Transverse colon (tissue), 4 donors: Measurements from ENCODE around the gene FXYD3. TPM values are rescaled to one million over a fixed set of nuclear protein-coding genes. Genes with fewer than 3 reads are reported as not detected.

Source experiments
- DNase-seq: peaks from one replicate; pipeline ENCODE4 v3.0.0-alpha.2; 2019
- H3K27ac ChIP-seq, 4 donors: fragments of 200-600 bp; sonication (generic); 2 replicates each; pipeline ENCODE4 v1.5.1; 2016 to 2018; ENCODE audit warnings: inconsistent platforms in 4 of 4
- H3K27me3 ChIP-seq: fragments of 200-600 bp; sonication (generic); 2 replicates; pipeline ENCODE4 v1.5.1; 2017; ENCODE audit warnings: inconsistent platforms
- H3K36me3 ChIP-seq, 4 donors: fragments of 200-600 bp; sonication (generic); 2 replicates each; pipeline ENCODE4 v1.5.1; 2017 to 2019; ENCODE audit warnings: inconsistent platforms in 4 of 4
- H3K4me1 ChIP-seq, 4 donors: fragments of 200-600 bp; sonication (generic); 2 replicates each; pipeline ENCODE4 v1.5.1; 2017 to 2020; ENCODE audit warnings: inconsistent platforms in 4 of 4
- H3K4me3 ChIP-seq, 4 donors: fragments of 200-600 bp; sonication (generic); 1 replicate in 1 of 4; 2 replicates in 3 of 4; pipeline versions ENCODE4 v1.5.1 to v1.6.1; 2017 to 2019; ENCODE audit warnings: inconsistent platforms in 4 of 4
- H3K9me3 ChIP-seq, 2 donors: fragments of 200-600 bp; sonication (generic); 2 replicates each; pipeline ENCODE4 v1.5.1; 2017 to 2019; ENCODE audit warnings: inconsistent platforms in 2 of 2
- EP300 ChIP-seq: sonication (generic); formaldehyde crosslinking; IDR thresholded peaks from one replicate; pipeline ENCODE4 v1.6.1; 2017; ENCODE audit warnings: antibody characterized with exemption, low read depth
- POLR2A ChIP-seq: fragments of 450-650 bp; IDR thresholded peaks from one replicate; pipeline ENCODE4 v1.6.1; 2016; ENCODE audit warnings: antibody characterized with exemption, mild to moderate bottlenecking, moderate library complexity
- POLR2AphosphoS5 ChIP-seq, 3 donors: sonication (generic); formaldehyde crosslinking; IDR thresholded peaks; one replicate each; pipeline ENCODE4 v1.6.1; 2016; ENCODE audit warnings: antibody characterized with exemption in 3 of 3
- WGBS, 2 donors: methylation state at CpG; one replicate each; pipeline ENCODE4 v1.1.5; 2018; ENCODE audit warnings: low coverage in 1 of 2; 5-methylcytosine and 5-hydroxymethylcytosine counted together
- in situ Hi-C, 4 donors: fragments of 200-750 bp; cut with MboI; loops; one replicate each; pipeline versions ENCODE4 v1.15.0 to v1.15.1; 2017; ENCODE audit warnings: low sequenced_read_pairs in 3 of 4, low pct_ligation_motif_present in 1 of 4, low pct_unique_long_range_greater_than_20kb in 1 of 4
- intact Hi-C: fragments of 100-400 bp; cut with DNase I; formaldehyde crosslinking; loops from one replicate; pipeline ENCODE4 v1.15.1; 2023; ENCODE audit warnings: low total_unique reads
- total RNA-seq, 4 donors: library from RNA; depleted of rRNA; stranded (reverse); fragments of >200 nt; gene quantifications; one replicate each; pipeline ENCODE4 v1.1.0, GENCODE V29; 2016
- TF ChIP-seq, protein P1 (sequence below), 5 experiments: fragments of 200-600 bp in 3 of 5; fragments of 450-650 bp in 2 of 5; sonication (generic) in 3 of 5; IDR thresholded peaks; 1 replicate in 2 of 5; 2 replicates in 3 of 5; pipeline ENCODE4 v1.5.1; 2016 to 2017; ENCODE audit warnings: antibody characterized with exemption in 5 of 5, inconsistent platforms in 3 of 5, mild to moderate bottlenecking in 2 of 5, moderate library complexity in 1 of 5

The FXYD3 gene
- total RNA-seq, 4 donors from 2014 or later = 1,678 to 4,641 (median 3,622) TPM

DNA sequence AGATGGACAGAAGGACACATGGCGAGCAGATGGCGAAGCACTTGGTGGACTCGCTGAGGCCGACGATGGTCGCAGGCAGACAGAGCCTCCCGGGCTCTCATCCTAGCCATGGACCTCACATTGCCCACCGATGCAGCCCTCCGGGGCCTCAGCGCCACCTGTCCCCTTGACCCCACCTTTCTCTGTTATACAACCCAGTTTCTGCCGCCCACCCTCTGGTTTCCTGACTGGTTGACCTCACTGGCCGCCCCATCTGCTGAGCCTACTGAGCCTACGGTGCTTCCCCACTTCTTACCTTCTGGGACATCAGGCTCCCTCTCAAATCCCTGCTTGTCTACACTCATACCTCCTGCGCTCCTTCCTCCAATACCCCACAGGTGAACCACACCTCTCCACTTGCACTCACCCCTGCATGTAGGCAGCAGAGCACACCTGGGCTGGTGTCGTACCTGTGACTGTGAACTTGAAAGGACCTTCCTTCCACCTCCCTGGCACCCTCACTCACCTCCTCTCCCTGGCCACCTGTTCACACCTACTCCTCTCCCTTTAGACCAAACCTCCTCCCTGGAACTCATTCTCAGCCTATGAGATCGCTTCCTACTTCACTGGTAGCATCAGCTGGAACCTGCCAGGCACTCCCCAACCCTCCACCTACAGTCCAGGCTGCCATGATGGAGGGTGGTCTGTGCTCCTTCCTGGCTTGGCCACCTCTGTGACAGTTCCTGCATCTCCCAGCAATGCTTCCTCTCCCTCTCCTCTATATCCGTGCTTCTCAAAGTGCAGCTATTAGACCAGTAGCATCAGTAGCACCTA lies 38.0 kb upstream of the FXYD3 start:
- Histone ChIP-seq H3K27me3 (no peaks in the 10 kb centered on the region), H3K9me3 (no peaks in the 10 kb centered on the region), H3K4me1 (no peaks in the 10 kb centered on the region), H3K36me3 (no peaks in the 10 kb centered on the region), H3K27ac (no peak overlapping the region), H3K4me3 (no peak overlapping the region)
- TF ChIP-seq EP300 (no peak), POLR2A (no peak), POLR2AphosphoS5 (IDR thresholded peaks at IDR 0.05) (no peak)
- TF ChIP-seq, protein P1, sequence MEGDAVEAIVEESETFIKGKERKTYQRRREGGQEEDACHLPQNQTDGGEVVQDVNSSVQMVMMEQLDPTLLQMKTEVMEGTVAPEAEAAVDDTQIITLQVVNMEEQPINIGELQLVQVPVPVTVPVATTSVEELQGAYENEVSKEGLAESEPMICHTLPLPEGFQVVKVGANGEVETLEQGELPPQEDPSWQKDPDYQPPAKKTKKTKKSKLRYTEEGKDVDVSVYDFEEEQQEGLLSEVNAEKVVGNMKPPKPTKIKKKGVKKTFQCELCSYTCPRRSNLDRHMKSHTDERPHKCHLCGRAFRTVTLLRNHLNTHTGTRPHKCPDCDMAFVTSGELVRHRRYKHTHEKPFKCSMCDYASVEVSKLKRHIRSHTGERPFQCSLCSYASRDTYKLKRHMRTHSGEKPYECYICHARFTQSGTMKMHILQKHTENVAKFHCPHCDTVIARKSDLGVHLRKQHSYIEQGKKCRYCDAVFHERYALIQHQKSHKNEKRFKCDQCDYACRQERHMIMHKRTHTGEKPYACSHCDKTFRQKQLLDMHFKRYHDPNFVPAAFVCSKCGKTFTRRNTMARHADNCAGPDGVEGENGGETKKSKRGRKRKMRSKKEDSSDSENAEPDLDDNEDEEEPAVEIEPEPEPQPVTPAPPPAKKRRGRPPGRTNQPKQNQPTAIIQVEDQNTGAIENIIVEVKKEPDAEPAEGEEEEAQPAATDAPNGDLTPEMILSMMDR (IDR thresholded peaks at IDR 0.05) = no peak
- whole genome bisulfite sequencing, 2 donors = 70 to 89% methylated on average over 2 to 17 of the region's 17 CpGs
- DNase-seq = no peak
- intact Hi-C loops (no loop called here), in situ Hi-C loops (no loop called here)

- in situ Hi-C loops = no loop called here
Observed at GRCh38 chr19:35079826-35080225, 35.8 kb upstream of the FXYD3 start.

DNA sequence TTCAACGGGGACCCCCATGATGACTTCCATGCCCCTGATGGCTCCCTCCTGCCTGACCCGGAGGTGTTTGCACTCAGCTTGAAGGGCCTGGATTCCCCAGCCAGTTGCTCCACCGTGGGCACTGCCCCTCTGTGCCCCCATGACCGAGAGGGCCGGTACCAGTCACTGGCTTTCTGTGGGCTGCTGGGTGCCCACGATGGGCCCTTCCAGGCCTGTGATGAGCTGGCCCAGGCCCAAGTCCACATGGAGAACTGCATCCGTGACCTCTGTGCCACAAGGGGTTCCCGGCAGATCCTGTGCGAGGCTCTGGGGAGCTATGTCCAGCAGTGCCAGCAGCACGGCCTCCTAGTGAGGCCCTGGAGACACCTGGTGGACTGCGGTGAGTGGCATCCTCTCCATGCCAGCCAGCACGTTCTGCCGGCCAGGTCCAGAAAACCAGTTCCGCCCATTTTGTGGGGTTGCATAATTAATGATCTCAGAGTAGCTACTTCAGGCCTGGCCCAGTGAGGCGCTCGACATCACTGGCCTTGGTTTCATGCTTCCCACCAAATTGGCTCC lies 34.9 kb upstream of the FXYD3 start:
- in situ Hi-C loops = no loop called here
- no peak for DNase-seq
- no peak for TF ChIP-seq POLR2AphosphoS5 (IDR thresholded peaks at IDR 0.05)
- no peak for TF ChIP-seq EP300
- TF ChIP-seq, protein P1 (IDR thresholded peaks at IDR 0.05) = no peak
- TF ChIP-seq POLR2A = no peak
- H3K36me3 ChIP-seq = no peaks in the 10 kb centered on the region
- no peak overlapping the region for H3K4me3 ChIP-seq
- 92% methylated on average over 9 of the region's 16 CpGs; no CpG with 5 or more reads in 1 of the 2 donors for WGBS, 2 donors
- intact Hi-C loops = no loop called here
- no peak overlapping the region for H3K27ac ChIP-seq
- no peaks in the 10 kb centered on the region for H3K27me3 ChIP-seq
- no peaks in the 10 kb centered on the region for H3K4me1 ChIP-seq
- no peaks in the 10 kb centered on the region for H3K9me3 ChIP-seq

More at GRCh38 chr19:35079826-35080225, 35.8 kb upstream of the FXYD3 start:
- TF ChIP-seq, protein P1 (IDR thresholded peaks at IDR 0.05) = no peak
- TF ChIP-seq POLR2AphosphoS5 (IDR thresholded peaks at IDR 0.05) = no peak
- no peak for TF ChIP-seq EP300
- no peak for TF ChIP-seq POLR2A
- no peak overlapping the region for H3K4me3 ChIP-seq
- whole genome bisulfite sequencing, 2 donors = 85% methylated on average over 14 of the region's 14 CpGs; no CpG with 5 or more reads in 1 of the 2 donors
- no peak overlapping the region for H3K27ac ChIP-seq
- no peaks in the 10 kb centered on the region for H3K4me1 ChIP-seq
- no peak for DNase-seq
- intact Hi-C loops = no loop called here
- H3K36me3 ChIP-seq = no peaks in the 10 kb centered on the region
- no peaks in the 10 kb centered on the region for H3K27me3 ChIP-seq
- H3K9me3 ChIP-seq = no peaks in the 10 kb centered on the region

- Histone ChIP-seq H3K36me3 (no peaks in the 10 kb centered on the region), H3K27ac (no peak overlapping the region), H3K27me3 (no peaks in the 10 kb centered on the region), H3K4me3 (no peak overlapping the region), H3K9me3 (no peaks in the 10 kb centered on the region), H3K4me1 (no peaks in the 10 kb centered on the region)
- TF ChIP-seq POLR2AphosphoS5 (IDR thresholded peaks at IDR 0.05) = no peak
- no peak for DNase-seq
- in situ Hi-C loops (no loop called here), intact Hi-C loops (no loop called here)
- 88% methylated on average over 6 of the region's 6 CpGs; no CpG with 5 or more reads in 1 of the 2 donors for WGBS, 2 donors
Observed at GRCh38 chr19:35081201-35081600, 34.4 kb upstream of the FXYD3 start.
